ENCODE measurements around the gene ST3GAL5.
"Not testable (repeated sequence)": the region's sequence is repeated elsewhere in the genome, so short reads cannot be mapped to it uniquely, and the experiment has no call there.

ST3GAL5 gene

GRCh38 chr2:85888020-85888683, 638 bp downstream of the ST3GAL5 start:
- DNase-seq (ENCODE audit: extremely low spot score) = peak; percentile 27
- no peak for TF ChIP-seq CTCF (IDR thresholded peaks at IDR 0.05; ENCODE audit: control extremely low read depth, extremely low read depth, low read depth, missing control alignments)
- CTCF ChIA-PET = interaction anchor here (0.8 to 10.3 kb wide), 28 partner anchors 9 to 211 kb away, joined by 3 to 111 read pairs (median 4); no protein-coding TSS in a partner anchor
- POLR2A ChIA-PET = no interaction called here

DNA sequence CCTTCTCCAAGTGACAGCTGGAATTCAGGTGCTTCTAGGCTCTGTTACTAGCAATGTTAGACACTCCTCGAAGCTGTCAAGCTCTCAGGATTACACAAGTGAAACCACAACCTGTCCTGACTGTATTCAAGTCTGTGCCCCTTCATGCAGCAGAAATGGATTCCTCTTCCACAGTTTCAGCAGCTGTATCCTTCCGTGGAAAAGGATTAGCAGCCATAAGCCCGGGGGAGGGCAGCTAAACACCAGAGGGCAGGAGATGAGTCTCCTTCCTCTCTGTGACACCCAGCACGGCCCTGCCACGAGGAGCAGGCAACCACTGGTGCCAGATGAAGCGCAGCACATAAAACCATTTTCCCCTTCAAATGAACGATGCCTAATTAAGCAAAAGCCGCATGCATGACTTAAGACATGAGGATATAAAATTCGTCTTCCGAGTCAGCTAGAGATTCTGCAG, 1.2 kb downstream of the ST3GAL5 start:
- ChIA-PET CTCF (interaction anchor here (0.8 to 10.3 kb wide), 19 partner anchors 9 to 201 kb away, joined by 3 to 111 read pairs (median 8); no protein-coding TSS in a partner anchor), POLR2A (no interaction called here)
- DNase-seq (ENCODE audit: extremely low spot score) = peak; percentile 34
- peak; percentile 18 for TF ChIP-seq CTCF (IDR thresholded peaks at IDR 0.05; ENCODE audit: control extremely low read depth, extremely low read depth, low read depth, missing control alignments)

- CTCF ChIA-PET = interaction anchor here (0.7 to 10.3 kb wide), 8 partner anchors 8 to 192 kb away, joined by 3 to 111 read pairs (median 18); no protein-coding TSS in a partner anchor
- POLR2A ChIA-PET = interaction anchor here (0.9 kb wide), 1 partner anchor 291 kb away, joined by 4 read pairs; the partner anchor contains the start of gene RNF181
- no peak for DNase-seq (ENCODE audit: extremely low spot score)
- no peak for TF ChIP-seq CTCF (IDR thresholded peaks at IDR 0.05; ENCODE audit: control extremely low read depth, extremely low read depth, low read depth, missing control alignments)
Observed at GRCh38 chr2:85886590-85886989, 2.2 kb downstream of the ST3GAL5 start.

GRCh38 chr2:85886141-85886540, 2.6 kb downstream of the ST3GAL5 start:
- TF ChIP-seq CTCF (IDR thresholded peaks at IDR 0.05; ENCODE audit: control extremely low read depth, extremely low read depth, low read depth, missing control alignments) = no peak
- CTCF ChIA-PET = interaction anchor here (0.7 to 10.3 kb wide), 6 partner anchors 7 to 192 kb away, joined by 3 to 111 read pairs (median 36); no protein-coding TSS in a partner anchor
- POLR2A ChIA-PET = interaction anchor here (0.9 kb wide), 1 partner anchor 291 kb away, joined by 4 read pairs; the partner anchor contains the start of gene RNF181
- DNase-seq (ENCODE audit: extremely low spot score) = no peak

DNA sequence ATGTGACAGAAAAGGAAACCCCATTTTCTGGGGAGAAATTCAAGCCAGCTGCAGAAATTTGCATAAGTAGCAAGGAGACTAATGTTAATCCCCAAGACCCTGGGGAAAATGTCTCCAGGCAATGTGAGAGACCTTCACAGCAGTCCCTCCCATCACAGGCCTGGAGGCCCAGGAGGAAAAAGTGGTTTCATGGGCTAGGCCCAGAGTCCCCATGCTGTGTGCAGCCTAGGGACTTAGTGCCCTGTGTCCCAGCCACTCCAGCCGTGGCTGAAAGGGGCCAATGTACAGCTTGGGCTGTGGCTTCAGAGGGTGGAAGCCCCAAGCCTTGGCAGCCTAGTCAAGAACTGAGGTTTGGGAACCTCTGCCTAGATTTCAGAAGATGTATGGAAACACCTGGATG, 7.0 kb downstream of the ST3GAL5 start:
- CTCF ChIA-PET; DNase-seq (ENCODE audit: extremely low spot score); POLR2A ChIA-PET: not testable (repeated sequence)

DNA sequence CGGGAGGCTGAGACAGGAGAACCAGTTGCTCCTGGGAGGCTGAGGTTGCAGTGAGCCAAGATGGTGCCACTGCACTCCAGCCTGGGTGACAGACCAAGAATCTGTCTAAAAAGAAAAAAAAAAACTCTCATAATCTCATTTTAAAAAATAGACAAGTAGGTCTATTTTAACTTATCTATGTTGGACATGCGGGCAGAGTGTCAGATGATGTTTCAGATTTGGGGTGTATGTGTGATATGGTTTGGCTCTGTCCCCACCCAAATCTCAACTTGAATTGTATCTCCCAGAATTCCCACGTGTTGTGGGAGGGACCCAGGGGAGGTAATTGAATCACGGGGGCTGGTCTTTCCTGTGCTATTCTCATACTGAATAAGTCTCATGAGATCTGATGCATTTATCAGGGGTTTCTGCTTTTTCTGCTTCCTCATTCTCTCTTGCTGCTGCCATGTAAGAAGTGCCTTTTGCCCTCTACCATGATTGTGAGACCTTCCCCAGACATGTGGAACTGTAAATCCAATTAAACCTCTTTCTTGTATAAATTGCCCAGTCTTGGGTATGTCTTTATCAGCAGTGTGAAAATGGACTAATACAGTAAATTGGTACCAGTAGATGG, 8.0 kb downstream of the ST3GAL5 start:
- DNase-seq (ENCODE audit: extremely low spot score); POLR2A ChIA-PET; CTCF ChIA-PET: not testable (repeated sequence)

- POLR2A ChIA-PET = interaction anchor here (0.6 kb wide), 1 partner anchor 47 kb away, joined by 5 read pairs; no protein-coding TSS in a partner anchor
- CTCF ChIA-PET = interaction anchor here (1.3 to 3.3 kb wide), 4 partner anchors 10 to 201 kb away, joined by 4 to 28 read pairs (median 7); partner anchors contain the start of gene ST3GAL5
- no peak for DNase-seq (ENCODE audit: extremely low spot score)
- no peak for TF ChIP-seq CTCF (IDR thresholded peaks at IDR 0.05; ENCODE audit: control extremely low read depth, extremely low read depth, low read depth, missing control alignments)
Observed at GRCh38 chr2:85878719-85879370, 9.9 kb downstream of the ST3GAL5 start.
